HCT116 (cell line): ENCODE measurements around the gene MACF1.

Source experiments
- CTCF ChIP-seq, 3 experiments: fragments of 200-600 bp in 1 of 3; sonication (generic) in 1 of 3; IDR thresholded peaks in 2 of 3; conservative IDR thresholded peaks in 1 of 3; 2 replicates each; pipeline ENCODE4 v1.5.1; 2012 to 2017; ENCODE audit warnings: low read depth in 2 of 3, low read length in 2 of 3, antibody characterized with exemption in 1 of 3, borderline replicate concordance in 1 of 3, control low read depth in 1 of 3, mild to moderate bottlenecking in 1 of 3, mixed read lengths in 1 of 3, mixed run types in 1 of 3, moderate library complexity in 1 of 3; ENCODE audit not compliant: insufficient read depth in 1 of 3
- FOSL1 ChIP-seq: IDR thresholded peaks from 2 replicates; pipeline ENCODE4 v1.6.1; 2012; ENCODE audit warnings: low read depth
- POLR2AphosphoS5 ChIP-seq: IDR thresholded peaks from 2 replicates; pipeline ENCODE4 v1.6.1; 2011; ENCODE audit warnings: mild to moderate bottlenecking, low read depth, low read length, moderate library complexity
- SIN3A ChIP-seq: IDR thresholded peaks from 2 replicates; pipeline ENCODE4 v1.6.1; 2012; ENCODE audit warnings: low read depth
- TCF7L2 ChIP-seq: IDR thresholded peaks from 2 replicates; pipeline ENCODE4 v1.7.0; 2011; ENCODE audit warnings: borderline replicate concordance, inconsistent platforms; ENCODE audit not compliant: insufficient read depth, insufficient read length; ENCODE audit errors: extremely low read depth

GRCh38 chr1:39526466-39527189, 322.1 kb downstream of the MACF1 start:
- TF ChIP-seq CTCF (IDR thresholded peaks at IDR 0.05 in 2 of 3, conservative IDR thresholded peaks at IDR 0.05 in 1 of 3; ENCODE audit: borderline replicate concordance in 1 of 3, insufficient read depth in 1 of 3, low read depth in 2 of 3, low read length in 2 of 3) (no peak), POLR2AphosphoS5 (no peak), FOSL1 (no peak), SIN3A (no peak), TCF7L2 (no peak)
